GM21576 (cell line): ENCODE results near the gene DPP10.
"Not testable (repeated sequence)": the region's sequence is repeated elsewhere in the genome, so short reads cannot be mapped to it uniquely, and the experiment has no call there.

Source experiments
- ATAC-seq: cut with Tn5 transposase; IDR thresholded peaks from one replicate; pipeline ENCODE4 v1.9.1; 2021; ENCODE audit warnings: mild to moderate bottlenecking, moderate library complexity; ENCODE audit not compliant: unreplicated experiment

Gene DPP10

GRCh38 chr2:114442510-114442909, at the start of gene DPP10:
DPP10 (plus strand) TSS chr2:114442641.
- ATAC-seq: no peak

GRCh38 chr2:114400890-114401289, 41.6 kb upstream of the DPP10 start:
- ATAC-seq: no peak

- ATAC-seq: no peak
Measured at GRCh38 chr2:114405247-114406116, 37.0 kb upstream of the DPP10 start.

GRCh38 chr2:114406347-114406746, 36.1 kb upstream of the DPP10 start:
- no peak for ATAC-seq

- ATAC-seq: not testable (repeated sequence)
Measured at GRCh38 chr2:114407353-114407752, 35.1 kb upstream of the DPP10 start.

- ATAC-seq: no peak
Measured at GRCh38 chr2:114421781-114422180, 20.7 kb upstream of the DPP10 start.

- ATAC-seq: no peak
Measured at GRCh38 chr2:114424699-114425098, 17.7 kb upstream of the DPP10 start.

GRCh38 chr2:114426756-114427155, 15.7 kb upstream of the DPP10 start:
- no peak for ATAC-seq

GRCh38 chr2:114436329-114436728, 6.1 kb upstream of the DPP10 start:
- ATAC-seq: no peak

- no peak for ATAC-seq
Measured at GRCh38 chr2:114446571-114446970, 4.1 kb downstream of the DPP10 start.

GRCh38 chr2:114450639-114451038, 8.2 kb downstream of the DPP10 start:
- no peak for ATAC-seq

GRCh38 chr2:114456566-114456965, 14.1 kb downstream of the DPP10 start:
- ATAC-seq: no peak

GRCh38 chr2:114457956-114458355, 15.5 kb downstream of the DPP10 start:
- no peak for ATAC-seq

GRCh38 chr2:114461116-114461515, 18.7 kb downstream of the DPP10 start:
- ATAC-seq: no peak

- ATAC-seq: no peak
Measured at GRCh38 chr2:114464961-114465706, 22.7 kb downstream of the DPP10 start.

- ATAC-seq: no peak
Measured at GRCh38 chr2:114468343-114468742, 25.9 kb downstream of the DPP10 start.

GRCh38 chr2:114472246-114472645, 29.8 kb downstream of the DPP10 start:
- no peak for ATAC-seq

- ATAC-seq: no peak
Measured at GRCh38 chr2:114472726-114473125, 30.3 kb downstream of the DPP10 start.

- ATAC-seq: no peak
Measured at GRCh38 chr2:114488841-114489530, 46.5 kb downstream of the DPP10 start.

- no peak for ATAC-seq
Measured at GRCh38 chr2:114495046-114495445, 52.6 kb downstream of the DPP10 start.

GRCh38 chr2:114496959-114497358, 54.5 kb downstream of the DPP10 start:
- no peak for ATAC-seq
